CD4-positive, alpha-beta memory T cell (primary cell): ENCODE measurements around the gene C1S. TPM values are rescaled to one million over a fixed set of nuclear protein-coding genes. Genes with fewer than 3 reads are reported as not detected.
A peak's percentile ranks its signal among the peaks of the same experiment; 100 is the strongest.
"Not testable (repeated sequence)": the region's sequence is repeated elsewhere in the genome, so short reads cannot be mapped to it uniquely, and the experiment has no call there.

ENCODE experiments used
- CTCF ChIA-PET: fragments of 350-600 bp; sonication (Branson Sonifier 250); formaldehyde crosslinking; loops from one replicate; lab custom pipeline; 2021; ENCODE audit warnings: inconsistent platforms; ENCODE audit not compliant: partially characterized antibody; lab: Charles Lee
- POLR2A ChIA-PET: fragments of 350-600 bp; sonication (Branson Sonifier 250); formaldehyde crosslinking; loops from one replicate; lab custom pipeline; 2021; ENCODE audit not compliant: partially characterized antibody; lab: Charles Lee
- DNase-seq, 5 donors: peaks; one replicate each; pipeline versions ENCODE4 v3.0.0 to v3.0.0-alpha.2; 2020 to 2022; ENCODE audit warnings: mixed read lengths in 1 of 5
- H3K27ac ChIP-seq: one replicate; pipeline ENCODE4 v1.7.0; 2013; ENCODE audit warnings: low read depth, low read length
- H3K27me3 ChIP-seq: 2 replicates; pipeline ENCODE4 v1.7.0; 2013; ENCODE audit warnings: mild to moderate bottlenecking, low read length, moderate library complexity; ENCODE audit not compliant: insufficient read depth
- H3K36me3 ChIP-seq: 2 replicates; pipeline ENCODE4 v1.7.0; 2013; ENCODE audit warnings: mild to moderate bottlenecking, low read length, moderate library complexity; ENCODE audit not compliant: insufficient read depth
- H3K4me1 ChIP-seq: 2 replicates; pipeline ENCODE4 v1.7.0; 2013; ENCODE audit warnings: mild to moderate bottlenecking, low read length, moderate library complexity; ENCODE audit not compliant: insufficient read depth
- H3K4me3 ChIP-seq, 2 donors: one replicate each; pipeline ENCODE4 v1.7.0; 2013; ENCODE audit warnings: low read length in 2 of 2, mild to moderate bottlenecking in 1 of 2
- H3K9me3 ChIP-seq, 2 donors: one replicate each; pipeline ENCODE4 v1.7.0; 2013; ENCODE audit warnings: low read length in 2 of 2, control low read depth in 1 of 2; ENCODE audit not compliant: control insufficient read depth in 1 of 2
- H3K27ac Mint-ChIP-seq, 7 donors: one replicate each; pipeline ENCODE4 v1.8.0; 2020 to 2021; ENCODE audit warnings: mixed read lengths in 7 of 7, mild to moderate bottlenecking in 6 of 7, inconsistent platforms in 3 of 7, moderate library complexity in 3 of 7
- H3K27me3 Mint-ChIP-seq, 2 donors: one replicate each; pipeline ENCODE4 v1.8.0; 2020 to 2021; ENCODE audit warnings: mixed read lengths in 2 of 2
- H3K36me3 Mint-ChIP-seq, 2 donors: one replicate each; pipeline ENCODE4 v1.8.0; 2020 to 2021; ENCODE audit warnings: mixed read lengths in 2 of 2, inconsistent platforms in 1 of 2, mild to moderate bottlenecking in 1 of 2
- H3K4me1 Mint-ChIP-seq, 4 donors: one replicate each; pipeline ENCODE4 v1.8.0; 2020 to 2021; ENCODE audit warnings: mixed read lengths in 4 of 4, mild to moderate bottlenecking in 1 of 4
- H3K4me3 Mint-ChIP-seq, 8 donors: one replicate each; pipeline ENCODE4 v1.8.0; 2020 to 2021; ENCODE audit warnings: mixed read lengths in 8 of 8, mild to moderate bottlenecking in 7 of 8, moderate library complexity in 6 of 8, inconsistent platforms in 3 of 8
- H3K9me3 Mint-ChIP-seq, 8 donors: one replicate each; pipeline ENCODE4 v1.8.0; 2020 to 2021; ENCODE audit warnings: mixed read lengths in 8 of 8, mild to moderate bottlenecking in 5 of 8, inconsistent platforms in 3 of 8, moderate library complexity in 1 of 8
- intact Hi-C: fragments of 100-400 bp; cut with micrococcal nuclease; formaldehyde crosslinking; loops from one replicate; pipeline ENCODE4 v1.15.1; 2023
- polyA plus RNA-seq, 2 donors: library from polyadenylated mRNA; unstranded; fragments of 300-500 nt; fragmentation: Illumina TruSeq; gene quantifications; one replicate each; pipeline ENCODE4 v1.2.3, GENCODE V29; 2021
- total RNA-seq, 2 experiments: library from RNA; stranded (reverse); gene quantifications; one replicate each; pipeline ENCODE4 v1.2.3, GENCODE V29; 2021

The C1S gene
- total RNA-seq = 1 to 10 TPM; 1.3 to 2.6 TPM
- polyA plus RNA-seq = not detected

- no peak within 1 kb of the TSS for H3K4me3 Mint-ChIP-seq
- peaks cover 23% of the 10 kb centered on the region in 2 donors for H3K27me3 Mint-ChIP-seq
- no peaks in the 10 kb centered on the region for H3K9me3 Mint-ChIP-seq
- ChIA-PET POLR2A (no interaction called here), CTCF (no interaction called here)
- intact Hi-C loops = no loop called here
- Histone ChIP-seq H3K27me3 (peaks cover 5% of the 10 kb centered on the region), H3K4me3 (no peak within 1 kb of the TSS), H3K9me3 (no peaks in the 10 kb centered on the region), H3K36me3 (no peaks in the 10 kb centered on the region), H3K4me1 (no peaks in the 10 kb centered on the region), H3K27ac (no peak within 1 kb of the TSS)
- H3K36me3 Mint-ChIP-seq = peaks cover 0 to 4% of the 10 kb centered on the region in 2 donors
- peak within 1 kb of the TSS in 1 of 7 donors; percentile 7 for H3K27ac Mint-ChIP-seq
- no peak for DNase-seq
- H3K4me1 Mint-ChIP-seq = no peaks in the 10 kb centered on the region
Measured at GRCh38 chr12:7060353-7060954, at the start of gene C1S. TSS of gene C1S (plus strand) at chr12:7060718. CDS start at chr12:7061913, 1,195 bp downstream.

GRCh38 chr12:7011398-7011797 lies 49.1 kb upstream of the C1S start:
- CTCF ChIA-PET = interaction anchor here (1.0 kb wide), 1 partner anchor 10 kb away, joined by 3 read pairs; no protein-coding TSS in a partner anchor
- H3K4me3 ChIP-seq, intact Hi-C loops, H3K9me3 Mint-ChIP-seq, H3K4me3 Mint-ChIP-seq, H3K27ac Mint-ChIP-seq, H3K27me3 Mint-ChIP-seq, POLR2A ChIA-PET, H3K9me3 ChIP-seq, DNase-seq, H3K27ac ChIP-seq, H3K27me3 ChIP-seq: not testable (repeated sequence)
- H3K4me1 Mint-ChIP-seq = peaks cover 15 to 26% (median 20%) of the 10 kb centered on the region in 4 donors
- H3K4me1 ChIP-seq = peaks cover 11% of the 10 kb centered on the region
- H3K36me3 Mint-ChIP-seq = peaks cover 27 to 36% of the 10 kb centered on the region in 2 donors
- peaks cover 12% of the 10 kb centered on the region for H3K36me3 ChIP-seq

- H3K27ac ChIP-seq = no peak overlapping the region
- ChIA-PET POLR2A (interaction anchor here (0.6 kb wide), 1 partner anchor 16 kb away, joined by 5 read pairs; no protein-coding TSS in a partner anchor), CTCF (interaction anchor here (1.0 kb wide), 1 partner anchor 9 kb away, joined by 3 read pairs; no protein-coding TSS in a partner anchor)
- Mint-ChIP-seq H3K36me3 (peaks cover 23 to 32% of the 10 kb centered on the region in 2 donors), H3K27me3 (no peaks in the 10 kb centered on the region), H3K27ac (no peak overlapping the region), H3K9me3 (no peaks in the 10 kb centered on the region), H3K4me3 (no peak overlapping the region), H3K4me1 (peaks cover 21 to 33% (median 27%) of the 10 kb centered on the region in 4 donors)
- H3K9me3 ChIP-seq = no peaks in the 10 kb centered on the region
- peaks cover 7% of the 10 kb centered on the region for H3K36me3 ChIP-seq
- peaks cover 18% of the 10 kb centered on the region for H3K4me1 ChIP-seq
- no peak overlapping the region for H3K4me3 ChIP-seq
- intact Hi-C loops = no loop called here
- DNase-seq = no peak
- H3K27me3 ChIP-seq = no peaks in the 10 kb centered on the region
Measured at GRCh38 chr12:7012024-7012607, 48.4 kb upstream of the C1S start.

GRCh38 chr12:7013101-7013500 lies 47.4 kb upstream of the C1S start:
- Mint-ChIP-seq H3K27me3 (no peaks in the 10 kb centered on the region), H3K27ac (peak overlapping the region in 1 of 7 donors; percentile 33), H3K4me1 (peaks cover 25 to 37% (median 30%) of the 10 kb centered on the region in 4 donors), H3K9me3 (no peaks in the 10 kb centered on the region), H3K36me3 (peaks cover 23 to 27% of the 10 kb centered on the region in 2 donors), H3K4me3 (no peak overlapping the region)
- Histone ChIP-seq H3K36me3 (peaks cover 7% of the 10 kb centered on the region), H3K9me3 (no peaks in the 10 kb centered on the region), H3K27me3 (no peaks in the 10 kb centered on the region), H3K27ac (no peak overlapping the region), H3K4me3 (no peak overlapping the region), H3K4me1 (peaks cover 21% of the 10 kb centered on the region)
- no peak for DNase-seq
- intact Hi-C loops = no loop called here
- POLR2A ChIA-PET = no interaction called here
- CTCF ChIA-PET = no interaction called here

- H3K4me1 Mint-ChIP-seq = peaks cover 22 to 41% (median 27%) of the 10 kb centered on the region in 4 donors
- Histone ChIP-seq H3K27me3 (no peaks in the 10 kb centered on the region), H3K27ac (no peak overlapping the region), H3K9me3 (no peaks in the 10 kb centered on the region), H3K4me1 (peaks cover 23% of the 10 kb centered on the region), H3K36me3 (peaks cover 7% of the 10 kb centered on the region), H3K4me3 (no peak overlapping the region)
- CTCF ChIA-PET = interaction anchor here (0.6 to 0.7 kb wide), 2 partner anchors 15 to 31 kb away, joined by 3 read pairs; no protein-coding TSS in a partner anchor
- intact Hi-C loops = loop anchor here (5.0 kb wide), 1 partner anchor 77 kb away; the partner anchor contains the start of gene C1R
- H3K36me3 Mint-ChIP-seq = peaks cover 15 to 18% of the 10 kb centered on the region in 2 donors
- no peaks in the 10 kb centered on the region for H3K27me3 Mint-ChIP-seq
- H3K9me3 Mint-ChIP-seq = no peaks in the 10 kb centered on the region
- POLR2A ChIA-PET = interaction anchor here (3.5 kb wide), 1 partner anchor 71 kb away, joined by 48 read pairs; the partner anchor contains the start of genes C12orf57 and RNU7-1
- no peak for DNase-seq
- H3K27ac Mint-ChIP-seq = no peak overlapping the region
- H3K4me3 Mint-ChIP-seq = peak overlapping the region in 4 of 8 donors; percentile 3 to 43 (median 34)
Measured at GRCh38 chr12:7015555-7016370, 44.8 kb upstream of the C1S start.

- H3K36me3 ChIP-seq = peaks cover 7% of the 10 kb centered on the region
- peak overlapping the region; percentile 72 to 76 for H3K4me3 ChIP-seq
- peak overlapping the region in 6 of 7 donors; percentile 87 to 98 (median 95) for H3K27ac Mint-ChIP-seq
- DNase-seq = no peak
- H3K27ac ChIP-seq = no peak overlapping the region
- peaks cover 15 to 17% of the 10 kb centered on the region in 2 donors for H3K36me3 Mint-ChIP-seq
- ChIA-PET CTCF (interaction anchor here (1.3 to 2.3 kb wide), 5 partner anchors 9 to 96 kb away, joined by 3 to 9 read pairs (median 6); partner anchors contain the start of gene C1RL), POLR2A (interaction anchor here (1.6 to 3.5 kb wide), 9 partner anchors 9 to 328 kb away, joined by 4 to 48 read pairs (median 9); partner anchors contain the start of genes C12orf57, LRRC23, PTPN6 and RNU7-1)
- H3K9me3 Mint-ChIP-seq = no peaks in the 10 kb centered on the region
- H3K9me3 ChIP-seq = no peaks in the 10 kb centered on the region
- peaks cover 23% of the 10 kb centered on the region for H3K4me1 ChIP-seq
- H3K4me3 Mint-ChIP-seq = peak overlapping the region; percentile 86 to 99 (median 95)
- intact Hi-C loops = loop anchor here (5.0 kb wide), 1 partner anchor 75 kb away; the partner anchor contains the start of gene C1R
- H3K27me3 Mint-ChIP-seq = no peaks in the 10 kb centered on the region
- H3K4me1 Mint-ChIP-seq = peaks cover 22 to 41% (median 27%) of the 10 kb centered on the region in 4 donors
- H3K27me3 ChIP-seq = no peaks in the 10 kb centered on the region
Measured at GRCh38 chr12:7016958-7017571, 43.5 kb upstream of the C1S start.
